OCI-LY1 (cell line): ENCODE data around the gene ADGRL1.

Source experiments
- EZH2 ChIP-seq: fragments of 200-600 bp; sonication (generic), shearing (Covaris generic); IDR thresholded peaks from 2 replicates; pipeline ENCODE4 v1.8.0; 2017; ENCODE audit warnings: borderline replicate concordance, mixed run types, mild to moderate bottlenecking, antibody characterized with exemption, low read length, moderate library complexity, mixed read lengths
- TF ChIP-seq, protein P1 (sequence below): fragments of 200-600 bp; sonication (generic), shearing (Covaris generic); IDR thresholded peaks from 2 replicates; pipeline ENCODE4 v1.5.1; 2017; ENCODE audit warnings: mild to moderate bottlenecking, antibody characterized with exemption, low read length, moderate library complexity, mixed read lengths

GRCh38 chr19:14168259-14168972 is 37.6 kb downstream of the ADGRL1 start:
- TF ChIP-seq, protein P1, sequence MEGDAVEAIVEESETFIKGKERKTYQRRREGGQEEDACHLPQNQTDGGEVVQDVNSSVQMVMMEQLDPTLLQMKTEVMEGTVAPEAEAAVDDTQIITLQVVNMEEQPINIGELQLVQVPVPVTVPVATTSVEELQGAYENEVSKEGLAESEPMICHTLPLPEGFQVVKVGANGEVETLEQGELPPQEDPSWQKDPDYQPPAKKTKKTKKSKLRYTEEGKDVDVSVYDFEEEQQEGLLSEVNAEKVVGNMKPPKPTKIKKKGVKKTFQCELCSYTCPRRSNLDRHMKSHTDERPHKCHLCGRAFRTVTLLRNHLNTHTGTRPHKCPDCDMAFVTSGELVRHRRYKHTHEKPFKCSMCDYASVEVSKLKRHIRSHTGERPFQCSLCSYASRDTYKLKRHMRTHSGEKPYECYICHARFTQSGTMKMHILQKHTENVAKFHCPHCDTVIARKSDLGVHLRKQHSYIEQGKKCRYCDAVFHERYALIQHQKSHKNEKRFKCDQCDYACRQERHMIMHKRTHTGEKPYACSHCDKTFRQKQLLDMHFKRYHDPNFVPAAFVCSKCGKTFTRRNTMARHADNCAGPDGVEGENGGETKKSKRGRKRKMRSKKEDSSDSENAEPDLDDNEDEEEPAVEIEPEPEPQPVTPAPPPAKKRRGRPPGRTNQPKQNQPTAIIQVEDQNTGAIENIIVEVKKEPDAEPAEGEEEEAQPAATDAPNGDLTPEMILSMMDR, result no peak
- TF ChIP-seq EZH2, result no peak
